PC-3 (cell line): ENCODE data around the gene TBXT. TPM values are rescaled to one million over a fixed set of nuclear protein-coding genes. Genes with fewer than 3 reads are reported as not detected.
"Not testable (repeated sequence)": the region's sequence is repeated elsewhere in the genome, so short reads cannot be mapped to it uniquely, and the experiment has no call there.

ENCODE experiments used
- ATAC-seq: fragments of 200-7000 bp; cut with Tn5 transposase; 2 replicates; pipeline ENCODE4 v1.9.1; 2020; ENCODE audit warnings: mild to moderate bottlenecking, moderate library complexity
- BruUV-seq: library from RNA; stranded (reverse); fragments of 400-500 nt; replicated peaks from 2 replicates; lab custom pipeline; 2021; lab: Mats Ljungman, UMichigan
- CTCF ChIA-PET: fragments of 300-600 bp; sonication (Branson Sonifier 250); formaldehyde crosslinking; loops from one replicate; lab custom pipeline; 2022; ENCODE audit warnings: antibody characterized with exemption; lab: Charles Lee
- POLR2A ChIA-PET: fragments of 300-600 bp; sonication (Branson Sonifier 250); formaldehyde crosslinking; loops from one replicate; lab custom pipeline; 2022; ENCODE audit warnings: antibody characterized with exemption; ENCODE audit not compliant: unreplicated experiment; lab: Charles Lee
- DNase-seq: peaks from one replicate; pipeline ENCODE4 v3.0.0-alpha.2; 2015
- H2AFZ ChIP-seq: fragments of 300-600 bp; sonication (generic); 2 replicates; pipeline ENCODE4 v1.6.0; 2016; ENCODE audit warnings: antibody characterized with exemption, low read length
- H3F3A ChIP-seq: fragments of 300-600 bp; sonication (generic); one replicate; pipeline ENCODE4 v1.6.0; 2017; ENCODE audit warnings: antibody characterized with exemption, low read length, control low read depth, mild to moderate bottlenecking; ENCODE audit not compliant: unreplicated experiment
- H3K27ac ChIP-seq: fragments of 300-600 bp; sonication (generic); 2 replicates; pipeline ENCODE4 v1.5.1; 2016; ENCODE audit warnings: mild to moderate bottlenecking, low read length
- H3K27me3 ChIP-seq: fragments of 300-600 bp; sonication (generic); 2 replicates; pipeline ENCODE4 v1.6.1; 2016; ENCODE audit warnings: low read length, mixed read lengths
- H3K36me3 ChIP-seq: fragments of 300-600 bp; sonication (generic); 2 replicates; pipeline ENCODE4 v1.6.1; 2016; ENCODE audit warnings: low read depth, mixed run types, low read length, mixed read lengths
- H3K4me1 ChIP-seq: fragments of 300-600 bp; sonication (generic); 2 replicates; pipeline ENCODE4 v1.5.1; 2016; ENCODE audit warnings: low read length; ENCODE audit not compliant: insufficient read depth
- H3K4me2 ChIP-seq: fragments of 300-600 bp; sonication (generic); 2 replicates; pipeline ENCODE4 v1.6.0; 2016; ENCODE audit warnings: low read length
- H3K4me3 ChIP-seq: fragments of 300-600 bp; sonication (generic); 2 replicates; pipeline ENCODE4 v1.5.1; 2016; ENCODE audit warnings: mild to moderate bottlenecking, low read length, mixed read lengths
- H3K79me2 ChIP-seq: fragments of 300-600 bp; sonication (generic); 2 replicates; pipeline ENCODE4 v1.6.1; 2017; ENCODE audit warnings: low read length, mixed read lengths
- H3K9ac ChIP-seq: fragments of 300-600 bp; sonication (generic); 2 replicates; pipeline ENCODE4 v1.6.0; 2016; ENCODE audit warnings: mild to moderate bottlenecking, low read length
- H3K9me2 ChIP-seq: fragments of 300-600 bp; sonication (generic); replicated peaks from 2 replicates; pipeline ENCODE4 v1.6.1; 2016; ENCODE audit warnings: mixed run types, low read length, mixed read lengths
- H3K9me3 ChIP-seq: fragments of 300-600 bp; sonication (generic); 2 replicates; pipeline ENCODE4 v1.6.1; 2016; ENCODE audit warnings: low read length, mixed read lengths
- H4K20me1 ChIP-seq: fragments of 300-600 bp; sonication (generic); 2 replicates; pipeline ENCODE4 v1.6.1; 2016; ENCODE audit warnings: low read length, mixed read lengths
- EZH2 ChIP-seq: fragments of 300-600 bp; sonication (generic); IDR thresholded peaks from one replicate; pipeline ENCODE4 v1.6.1; 2017; ENCODE audit warnings: antibody characterized with exemption, mild to moderate bottlenecking, low read length; ENCODE audit not compliant: unreplicated experiment
- EZH2phosphoT487 ChIP-seq: fragments of 300-600 bp; sonication (generic); IDR thresholded peaks from 2 replicates; pipeline ENCODE4 v1.6.1; 2018; ENCODE audit warnings: mild to moderate bottlenecking, antibody characterized with exemption, low read length, borderline replicate concordance
- intact Hi-C: fragments of 100-400 bp; cut with micrococcal nuclease; formaldehyde crosslinking; loops from 2 replicates; pipeline ENCODE4 v1.9.0; 2023
- total RNA-seq: library from RNA; depleted of rRNA; stranded (reverse); fragments of >200 nt; gene quantifications from 2 replicates; pipeline ENCODE4 v1.2.3, GENCODE V29; 2014
- TF ChIP-seq, protein P1 (sequence below): fragments of 300-600 bp; sonication (generic); conservative IDR thresholded peaks from 2 replicates; pipeline ENCODE4 v1.5.1; 2017; ENCODE audit warnings: antibody characterized with exemption, low read depth, mild to moderate bottlenecking, low read length

TBXT gene
- total RNA-seq, 1 experiment from 2014 or later, result not detected

- Histone ChIP-seq H3K9me3 (no peaks in the 10 kb centered on the region), H3K27ac (no peak overlapping the region), H3K9ac (no peak overlapping the region), H3F3A (no peaks in the 10 kb centered on the region), H3K4me2 (no peak overlapping the region), H3K36me3 (no peaks in the 10 kb centered on the region), H3K4me3 (no peak overlapping the region), H2AFZ (no peak overlapping the region), H3K9me2 (no peaks in the 10 kb centered on the region), H3K4me1 (no peaks in the 10 kb centered on the region), H3K79me2 (no peaks in the 10 kb centered on the region), H3K27me3 (peaks cover 10% of the 10 kb centered on the region), H4K20me1 (no peaks in the 10 kb centered on the region)
- TF ChIP-seq, protein P1, sequence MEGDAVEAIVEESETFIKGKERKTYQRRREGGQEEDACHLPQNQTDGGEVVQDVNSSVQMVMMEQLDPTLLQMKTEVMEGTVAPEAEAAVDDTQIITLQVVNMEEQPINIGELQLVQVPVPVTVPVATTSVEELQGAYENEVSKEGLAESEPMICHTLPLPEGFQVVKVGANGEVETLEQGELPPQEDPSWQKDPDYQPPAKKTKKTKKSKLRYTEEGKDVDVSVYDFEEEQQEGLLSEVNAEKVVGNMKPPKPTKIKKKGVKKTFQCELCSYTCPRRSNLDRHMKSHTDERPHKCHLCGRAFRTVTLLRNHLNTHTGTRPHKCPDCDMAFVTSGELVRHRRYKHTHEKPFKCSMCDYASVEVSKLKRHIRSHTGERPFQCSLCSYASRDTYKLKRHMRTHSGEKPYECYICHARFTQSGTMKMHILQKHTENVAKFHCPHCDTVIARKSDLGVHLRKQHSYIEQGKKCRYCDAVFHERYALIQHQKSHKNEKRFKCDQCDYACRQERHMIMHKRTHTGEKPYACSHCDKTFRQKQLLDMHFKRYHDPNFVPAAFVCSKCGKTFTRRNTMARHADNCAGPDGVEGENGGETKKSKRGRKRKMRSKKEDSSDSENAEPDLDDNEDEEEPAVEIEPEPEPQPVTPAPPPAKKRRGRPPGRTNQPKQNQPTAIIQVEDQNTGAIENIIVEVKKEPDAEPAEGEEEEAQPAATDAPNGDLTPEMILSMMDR, result no peak
- no peak for TF ChIP-seq EZH2phosphoT487
- no peak for TF ChIP-seq EZH2
- CTCF ChIA-PET, result no interaction called here
- no TSS peak for BruUV-seq
- no peak for ATAC-seq
- POLR2A ChIA-PET, result no interaction called here
- intact Hi-C loops, result no loop called here
- DNase-seq, result no peak
These were observed 24.6 kb downstream of the TBXT start for GRCh38 chr6:166143011-166143410.

DNA sequence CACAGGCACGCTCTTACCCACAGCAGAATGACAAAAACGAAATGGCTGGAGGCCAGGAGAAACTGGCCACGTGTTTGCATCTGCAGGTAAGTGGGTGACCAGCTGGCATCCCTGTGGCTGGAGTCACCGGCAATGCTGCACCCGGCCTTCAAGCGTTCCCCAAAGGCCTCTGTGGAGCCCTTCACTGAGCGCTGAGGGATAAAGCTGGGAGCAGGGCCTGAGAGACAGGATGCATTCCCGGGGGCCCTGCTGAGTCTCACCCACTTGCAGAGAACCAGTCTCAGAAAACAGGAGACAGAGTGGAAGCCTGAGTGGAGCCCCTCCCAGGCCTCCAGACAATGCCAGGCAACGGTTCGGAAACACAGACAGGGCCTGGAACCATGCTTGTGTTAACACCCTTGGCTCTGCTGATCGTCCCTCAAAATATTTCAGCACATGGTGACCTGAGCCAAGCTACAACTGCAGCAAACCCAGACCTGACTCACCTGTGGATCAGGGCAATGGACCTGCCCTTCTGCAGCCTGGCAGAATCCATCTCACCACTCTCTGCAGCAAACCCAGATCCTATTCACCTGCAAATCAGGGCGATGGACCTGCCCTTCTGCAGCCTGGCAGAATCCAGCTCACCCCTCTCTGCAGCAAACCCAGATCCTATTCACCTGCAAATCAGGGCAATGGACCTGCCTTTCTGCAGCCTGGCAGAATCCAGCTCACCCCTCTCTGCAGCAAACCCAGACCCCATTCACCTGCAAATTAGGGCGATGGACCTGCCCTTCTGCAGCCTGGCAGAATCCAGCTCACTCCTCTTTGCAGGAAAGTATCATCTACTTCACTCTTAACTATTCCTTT is 39.8 kb downstream of the TBXT start:
- intact Hi-C loops, result no loop called here
- ChIA-PET POLR2A (no interaction called here), CTCF (no interaction called here)
- H3K4me2 ChIP-seq, result no peak overlapping the region
- H3K79me2 ChIP-seq, result no peaks in the 10 kb centered on the region
- no peaks in the 10 kb centered on the region for H4K20me1 ChIP-seq
- ATAC-seq (no peak), DNase-seq (no peak)
- H3K4me1 ChIP-seq, result no peaks in the 10 kb centered on the region
- no peak overlapping the region for H3K27ac ChIP-seq
- no peaks in the 10 kb centered on the region for H3F3A ChIP-seq
- H3K9me3 ChIP-seq, result no peaks in the 10 kb centered on the region
- no TSS peak for BruUV-seq
- H3K9ac ChIP-seq, result no peak overlapping the region
- H3K9me2 ChIP-seq, result no peaks in the 10 kb centered on the region
- peaks cover 18% of the 10 kb centered on the region for H3K27me3 ChIP-seq
- H3K4me3 ChIP-seq, result no peak overlapping the region
- TF ChIP-seq, protein P1, result no peak
- TF ChIP-seq EZH2 (no peak), EZH2phosphoT487 (no peak)
- H2AFZ ChIP-seq, result no peak overlapping the region
- no peaks in the 10 kb centered on the region for H3K36me3 ChIP-seq

DNA sequence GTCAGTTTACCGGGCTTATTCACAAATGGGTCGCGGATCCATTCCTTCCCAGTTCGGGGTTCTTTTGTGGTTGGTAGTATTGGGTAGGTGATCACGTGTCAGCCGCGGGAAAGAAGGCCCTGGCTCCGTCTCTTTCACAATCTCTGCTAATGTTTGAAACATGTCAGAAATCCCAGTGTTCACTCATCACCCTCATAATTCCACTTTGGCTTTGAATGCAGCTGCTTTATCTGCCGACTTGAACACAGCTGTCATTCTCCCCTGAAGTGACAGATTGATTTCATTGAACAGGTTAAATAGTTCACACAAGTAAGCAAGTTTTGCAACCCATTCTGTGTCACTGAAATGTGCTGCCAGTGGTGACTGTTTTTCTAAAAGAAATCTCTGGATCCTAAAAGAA is 44.5 kb downstream of the TBXT start:
- H3K36me3 ChIP-seq, H3K79me2 ChIP-seq, H3K4me1 ChIP-seq, H3K4me2 ChIP-seq, ATAC-seq, BruUV-seq, H3K27ac ChIP-seq, CTCF ChIA-PET, intact Hi-C loops, H3F3A ChIP-seq, DNase-seq, H3K9me3 ChIP-seq, H4K20me1 ChIP-seq, H3K4me3 ChIP-seq, H2AFZ ChIP-seq, POLR2A ChIA-PET, H3K9ac ChIP-seq, H3K9me2 ChIP-seq: not testable (repeated sequence)
- H3K27me3 ChIP-seq, result peaks cover 18% of the 10 kb centered on the region
